Trophoblast cell (in vitro differentiated cells and primary cell): Measurements from ENCODE around the gene KCTD14.

Experiments used
- DNase-seq, 2 donors: peaks; one replicate each; pipeline ENCODE4 v3.0.0-alpha.2; 2016
- H2AFZ ChIP-seq: 2 replicates; pipeline ENCODE4 v1.6.1; 2013; ENCODE audit warnings: low read length, moderate library complexity, mild to moderate bottlenecking; ENCODE audit not compliant: insufficient read depth, poor library complexity
- H2AK5ac ChIP-seq: 2 replicates; pipeline ENCODE4 v1.6.1; 2013; ENCODE audit warnings: mild to moderate bottlenecking, low read length
- H2BK120ac ChIP-seq: 2 replicates; pipeline ENCODE4 v1.6.1; 2013; ENCODE audit warnings: low read length, mild to moderate bottlenecking, moderate library complexity; ENCODE audit not compliant: insufficient read depth, poor library complexity
- H2BK12ac ChIP-seq: 2 replicates; pipeline ENCODE4 v1.6.1; 2013; ENCODE audit warnings: mild to moderate bottlenecking, low read length, moderate library complexity
- H2BK5ac ChIP-seq: 2 replicates; pipeline ENCODE4 v1.6.1; 2013; ENCODE audit warnings: low read length, low read depth, moderate library complexity, mild to moderate bottlenecking; ENCODE audit not compliant: poor library complexity
- H3K14ac ChIP-seq: 2 replicates; pipeline ENCODE4 v1.6.1; 2013; ENCODE audit warnings: mild to moderate bottlenecking, low read length
- H3K18ac ChIP-seq: 2 replicates; pipeline ENCODE4 v1.6.1; 2013; ENCODE audit warnings: mild to moderate bottlenecking, low read length
- H3K23ac ChIP-seq: 2 replicates; pipeline ENCODE4 v1.6.1; 2013; ENCODE audit warnings: low read length
- H3K27ac ChIP-seq: 2 replicates; pipeline ENCODE4 v1.5.1; 2013; ENCODE audit warnings: low read depth, mild to moderate bottlenecking, inconsistent platforms, low read length, moderate library complexity
- H3K27me3 ChIP-seq: 2 replicates; pipeline ENCODE4 v1.6.1; 2013; ENCODE audit warnings: inconsistent platforms, mild to moderate bottlenecking, low read length, moderate library complexity; ENCODE audit not compliant: insufficient read depth
- H3K36me3 ChIP-seq, 2 experiments: 1 replicate in 1 of 2; 2 replicates in 1 of 2; pipeline ENCODE4 v1.6.1; 2013; ENCODE audit warnings: low read length in 2 of 2, mild to moderate bottlenecking in 2 of 2, moderate library complexity in 1 of 2; ENCODE audit not compliant: insufficient read depth in 2 of 2, control insufficient read depth in 1 of 2
- H3K4ac ChIP-seq: 2 replicates; pipeline ENCODE4 v1.6.1; 2013; ENCODE audit warnings: low read depth, mild to moderate bottlenecking, low read length, moderate library complexity
- H3K4me1 ChIP-seq, 2 experiments: 1 replicate in 1 of 2; 2 replicates in 1 of 2; pipeline ENCODE4 v1.6.1; 2013; ENCODE audit warnings: low read length in 2 of 2, mild to moderate bottlenecking in 2 of 2, moderate library complexity in 1 of 2; ENCODE audit not compliant: insufficient read depth in 2 of 2, control insufficient read depth in 1 of 2
- H3K4me2 ChIP-seq: 2 replicates; pipeline ENCODE4 v1.6.1; 2013; ENCODE audit warnings: inconsistent platforms, mild to moderate bottlenecking, low read length, moderate library complexity
- H3K4me3 ChIP-seq: 2 replicates; pipeline ENCODE4 v1.5.1; 2013; ENCODE audit warnings: mild to moderate bottlenecking, low read depth, low read length, inconsistent platforms
- H3K79me1 ChIP-seq: one replicate; pipeline ENCODE4 v1.6.1; 2013; ENCODE audit warnings: low read length
- H3K79me2 ChIP-seq: 2 replicates; pipeline ENCODE4 v1.6.1; 2013; ENCODE audit warnings: low read length, mild to moderate bottlenecking; ENCODE audit not compliant: control insufficient read depth, insufficient read depth, poor library complexity
- H3K9ac ChIP-seq: 2 replicates; pipeline ENCODE4 v1.6.1; 2013; ENCODE audit warnings: mild to moderate bottlenecking, low read length
- H3K9me3 ChIP-seq: 2 replicates; pipeline ENCODE4 v1.6.1; 2013; ENCODE audit warnings: low read depth, mild to moderate bottlenecking, control low read depth, inconsistent platforms, low read length; ENCODE audit not compliant: insufficient read depth
- H4K12ac ChIP-seq: 2 replicates; pipeline ENCODE4 v1.6.1; 2013; ENCODE audit warnings: low read depth, mild to moderate bottlenecking, low read length, moderate library complexity
- H4K8ac ChIP-seq: 2 replicates; pipeline ENCODE4 v1.6.1; 2013; ENCODE audit warnings: low read depth, mild to moderate bottlenecking, low read length, moderate library complexity
- H4K91ac ChIP-seq: one replicate; pipeline ENCODE4 v1.6.1; 2013; ENCODE audit warnings: low read depth, mild to moderate bottlenecking, low read length, moderate library complexity
- WGBS: extraction: QIAGEN DNeasy Blood & Tissue Kit; methylation state at CpG from one replicate; pipeline ENCODE4 v1.1.7; 2013; ENCODE audit warnings: missing lambda C conversion rate; ENCODE audit not compliant: insufficient read length, insufficient coverage; ENCODE audit errors: extremely low coverage; 5-methylcytosine and 5-hydroxymethylcytosine counted together

KCTD14 gene

DNA sequence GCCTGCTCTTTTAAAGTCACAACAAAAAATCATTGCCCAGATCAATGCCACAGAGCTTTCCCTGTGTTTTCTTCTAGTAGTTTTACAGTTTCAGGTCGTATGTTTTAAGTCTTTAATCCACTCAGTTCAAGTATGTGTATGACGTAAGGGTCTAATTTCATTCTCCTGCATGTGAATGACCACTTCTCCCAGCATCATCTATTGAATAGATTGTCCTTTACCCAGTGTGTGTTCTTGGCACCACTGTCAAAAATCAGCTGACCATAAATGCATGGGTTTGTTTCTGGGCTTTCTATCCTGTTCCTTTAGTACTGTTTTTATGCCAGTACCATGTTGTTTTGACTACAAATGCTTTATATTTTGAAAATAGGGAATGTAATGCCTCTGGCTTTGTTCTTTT, 56.7 kb downstream of the KCTD14 start:
- DNase-seq, result no peak
- Histone ChIP-seq H3K79me1 (no peaks in the 10 kb centered on the region), H3K4ac (no peak overlapping the region), H2AFZ (no peak overlapping the region), H3K4me2 (no peak overlapping the region), H2AK5ac (no peak overlapping the region), H3K36me3 (peaks cover 3 to 5% of the 10 kb centered on the region in 2 experiments), H3K79me2 (no peaks in the 10 kb centered on the region), H3K4me1 (no peaks in the 10 kb centered on the region), H3K4me3 (no peak overlapping the region), H3K18ac (no peak overlapping the region), H2BK5ac (no peak overlapping the region), H3K9ac (no peak overlapping the region), H4K12ac (no peak overlapping the region), H3K27me3 (no peaks in the 10 kb centered on the region), H3K27ac (no peak overlapping the region), H2BK12ac (no peak overlapping the region), H3K14ac (no peak overlapping the region), H3K9me3 (no peaks in the 10 kb centered on the region), H2BK120ac (no peak overlapping the region), H3K23ac (no peak overlapping the region), H4K8ac (no peak overlapping the region), H4K91ac (no peak overlapping the region)
- WGBS, result no CpG with 5 or more reads among the region's 2 CpGs
